ENCODE measurements around the gene FFAR1. TPM values are rescaled to one million over a fixed set of nuclear protein-coding genes. Genes with fewer than 3 reads are reported as not detected.

FFAR1 gene
- total and polyA plus RNA-seq, 2 donors (not counting 1 experiment from before 2014, with no cell fraction given), result not detected

GRCh38 chr19:35341565-35342225, 6.0 kb upstream of the FFAR1 start:
- Histone ChIP-seq H3K4me2 (ENCODE audit: extremely low read depth, insufficient read depth, low read length) (no peak overlapping the region), H3K9me3 (ENCODE audit: control insufficient read depth, insufficient read depth, low read depth, low read length) (no peaks in the 10 kb centered on the region), H3K27ac (ENCODE audit: insufficient read depth, low read length) (no peak overlapping the region), H2AFZ (ENCODE audit: low read length) (no peak overlapping the region), H3K79me2 (ENCODE audit: control insufficient read depth, insufficient read depth, low read length) (no peaks in the 10 kb centered on the region), H4K20me1 (ENCODE audit: control insufficient read depth, extremely low read depth, insufficient read depth, low read length) (no peaks in the 10 kb centered on the region), H3K4me1 (ENCODE audit: control insufficient read depth, extremely low read depth, insufficient read depth, low read length) (no peaks in the 10 kb centered on the region), H3K4me3 (replicated peaks in 1 of 4; ENCODE audit: control extremely low read depth in 1 of 4, insufficient read depth in 1 of 4, low read depth in 3 of 4, low read length in 4 of 4) (no peak overlapping the region), H3K36me3 (ENCODE audit: control insufficient read depth, insufficient read depth, low read length) (no peaks in the 10 kb centered on the region), H3K9ac (ENCODE audit: insufficient read depth, low read length) (no peak overlapping the region), H3K27me3 (ENCODE audit: control insufficient read depth, insufficient read depth, low read length) (no peaks in the 10 kb centered on the region)
- no peak for DNase-seq (ENCODE audit: low read depth in 2 of 2)
- TF ChIP-seq EZH2 (IDR thresholded peaks at IDR 0.05; ENCODE audit: low read length, missing control alignments), result no peak
- TF ChIP-seq CTCF (conservative IDR thresholded peaks at IDR 0.05 in 1 of 2, IDR thresholded peaks at IDR 0.05 in 1 of 2; ENCODE audit: low read depth in 1 of 2, low read length in 2 of 2), result no peak

DNA sequence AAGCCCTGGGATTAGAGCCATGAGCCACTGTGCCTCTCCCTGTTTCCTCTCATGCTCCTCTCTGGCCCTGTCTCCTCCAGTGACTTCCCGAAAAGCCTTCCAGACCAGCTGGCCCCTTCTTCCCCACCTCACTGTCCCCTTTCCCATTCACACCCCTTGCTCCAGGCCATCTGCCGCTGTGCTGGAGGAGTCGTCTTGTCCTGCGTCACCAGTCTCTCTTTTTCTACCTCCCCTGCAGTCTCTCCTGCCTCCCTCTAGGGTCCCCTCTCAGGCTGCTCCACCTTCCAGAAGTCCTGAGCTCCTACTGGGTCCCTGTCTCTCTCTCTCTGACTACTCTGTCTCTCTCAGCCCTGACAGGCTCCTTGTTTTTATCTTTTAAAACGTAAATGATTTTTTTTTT, 5.3 kb upstream of the FFAR1 start:
- no peak for TF ChIP-seq CTCF (conservative IDR thresholded peaks at IDR 0.05 in 1 of 2, IDR thresholded peaks at IDR 0.05 in 1 of 2; ENCODE audit: low read depth in 1 of 2, low read length in 2 of 2)
- no peak for TF ChIP-seq EZH2 (IDR thresholded peaks at IDR 0.05; ENCODE audit: low read length, missing control alignments)
- Histone ChIP-seq H3K9ac (ENCODE audit: insufficient read depth, low read length) (no peak overlapping the region), H3K79me2 (ENCODE audit: control insufficient read depth, insufficient read depth, low read length) (no peaks in the 10 kb centered on the region), H3K27me3 (ENCODE audit: control insufficient read depth, insufficient read depth, low read length) (no peaks in the 10 kb centered on the region), H2AFZ (ENCODE audit: low read length) (no peak overlapping the region), H4K20me1 (ENCODE audit: control insufficient read depth, extremely low read depth, insufficient read depth, low read length) (no peaks in the 10 kb centered on the region), H3K4me3 (replicated peaks in 1 of 4; ENCODE audit: control extremely low read depth in 1 of 4, insufficient read depth in 1 of 4, low read depth in 3 of 4, low read length in 4 of 4) (no peak overlapping the region), H3K4me2 (ENCODE audit: extremely low read depth, insufficient read depth, low read length) (no peak overlapping the region), H3K4me1 (ENCODE audit: control insufficient read depth, extremely low read depth, insufficient read depth, low read length) (no peaks in the 10 kb centered on the region), H3K36me3 (ENCODE audit: control insufficient read depth, insufficient read depth, low read length) (no peaks in the 10 kb centered on the region), H3K27ac (ENCODE audit: insufficient read depth, low read length) (no peak overlapping the region), H3K9me3 (ENCODE audit: control insufficient read depth, insufficient read depth, low read depth, low read length) (no peaks in the 10 kb centered on the region)
- DNase-seq (ENCODE audit: low read depth in 2 of 2), result no peak

- DNase-seq (ENCODE audit: low read depth in 2 of 2), result no peak
- Histone ChIP-seq H2AFZ (ENCODE audit: low read length) (no peak overlapping the region), H3K79me2 (ENCODE audit: control insufficient read depth, insufficient read depth, low read length) (no peaks in the 10 kb centered on the region), H3K9me3 (ENCODE audit: control insufficient read depth, insufficient read depth, low read depth, low read length) (no peaks in the 10 kb centered on the region), H4K20me1 (ENCODE audit: control insufficient read depth, extremely low read depth, insufficient read depth, low read length) (no peaks in the 10 kb centered on the region), H3K9ac (ENCODE audit: insufficient read depth, low read length) (no peak overlapping the region), H3K27me3 (ENCODE audit: control insufficient read depth, insufficient read depth, low read length) (no peaks in the 10 kb centered on the region), H3K4me1 (ENCODE audit: control insufficient read depth, extremely low read depth, insufficient read depth, low read length) (no peaks in the 10 kb centered on the region), H3K27ac (ENCODE audit: insufficient read depth, low read length) (no peak overlapping the region), H3K4me3 (replicated peaks in 1 of 4; ENCODE audit: control extremely low read depth in 1 of 4, insufficient read depth in 1 of 4, low read depth in 3 of 4, low read length in 4 of 4) (no peak overlapping the region), H3K4me2 (ENCODE audit: extremely low read depth, insufficient read depth, low read length) (no peak overlapping the region), H3K36me3 (ENCODE audit: control insufficient read depth, insufficient read depth, low read length) (no peaks in the 10 kb centered on the region)
- no peak for TF ChIP-seq CTCF (conservative IDR thresholded peaks at IDR 0.05 in 1 of 2, IDR thresholded peaks at IDR 0.05 in 1 of 2; ENCODE audit: low read depth in 1 of 2, low read length in 2 of 2)
- no peak for TF ChIP-seq EZH2 (IDR thresholded peaks at IDR 0.05; ENCODE audit: low read length, missing control alignments)
These were observed 3.1 kb upstream of the FFAR1 start for GRCh38 chr19:35344511-35345031.

All from fibroblast of lung (primary cell).